HepG2 (cell line): ENCODE results near the gene CLIC3. TPM values are rescaled to one million over a fixed set of nuclear protein-coding genes. Genes with fewer than 3 reads are reported as not detected.

Experiments used
- ATAC-seq: fragments of 200-7000 bp; cut with Tn5 transposase; 3 replicates; pipeline ENCODE4 v1.9.1; 2020; ENCODE audit warnings: mild to moderate bottlenecking, moderate library complexity
- BruUV-seq: library from RNA; stranded (reverse); fragments of 400-500 nt; replicated peaks from 2 replicates; lab custom pipeline; 2021; lab: Mats Ljungman, UMichigan
- CTCF ChIA-PET: fragments of 300-600 bp; formaldehyde crosslinking; extraction: SDS; loops from one replicate; lab custom pipeline; 2021; ENCODE audit warnings: low total read pairs, inconsistent platforms, low intra/inter-chr PET ratio; lab: Yijun Ruan, JAX
- POLR2A ChIA-PET: fragments of 350-600 bp; sonication (Branson Sonifier 250); formaldehyde crosslinking; loops from one replicate; lab custom pipeline; 2020; ENCODE audit warnings: antibody characterized with exemption, inconsistent platforms; lab: Yijun Ruan, JAX
- DNase-seq: peaks from one replicate; pipeline ENCODE4 v3.0.0-alpha.2; 2015; ENCODE audit warnings: low spot score
- FAIRE-seq: peaks from 3 replicates; lab custom pipeline; 2011; peaks lifted over from hg19 to GRCh38; lab: Jason Lieb, UNC
- H2AFZ ChIP-seq: one replicate; pipeline ENCODE4 v1.6.1; 2011; ENCODE audit warnings: low read length, inconsistent platforms
- H3K27ac ChIP-seq: fragments of 300-600 bp; 3 replicates; pipeline ENCODE4 v1.8.0; 2011; ENCODE audit warnings: mixed run types, mild to moderate bottlenecking, mixed read lengths, low read length, inconsistent platforms; ENCODE audit not compliant: insufficient read depth; ENCODE audit errors: extremely low read length
- H3K27me3 ChIP-seq, 2 experiments: fragments of 200-600 bp in 1 of 2; 2 replicates in 1 of 2; 3 replicates in 1 of 2; pipeline versions ENCODE4 v1.6.0 to v1.8.0; 2011; ENCODE audit warnings: low read length in 2 of 2, mild to moderate bottlenecking in 2 of 2, moderate library complexity in 2 of 2, inconsistent platforms in 1 of 2; ENCODE audit not compliant: insufficient read depth in 2 of 2, control insufficient read depth in 1 of 2
- H3K36me3 ChIP-seq, 2 experiments: fragments of 200-600 bp in 1 of 2; replicated peaks in 1 of 2; 2 replicates in 1 of 2; 3 replicates in 1 of 2; pipeline versions ENCODE4 v1.5.1 to v1.8.0; 2011; ENCODE audit warnings: low read length in 2 of 2, inconsistent platforms in 1 of 2; ENCODE audit not compliant: insufficient read depth in 2 of 2, control insufficient read depth in 1 of 2
- H3K4me1 ChIP-seq: 2 replicates; pipeline ENCODE4 v1.5.1; 2012; ENCODE audit warnings: low read length, inconsistent platforms; ENCODE audit not compliant: insufficient read depth
- H3K4me2 ChIP-seq: 2 replicates; pipeline ENCODE4 v1.6.0; 2011; ENCODE audit warnings: low read depth, low read length, inconsistent platforms
- H3K4me3 ChIP-seq, 3 experiments: fragments of 200-600 bp in 1 of 3; sonication (generic), shearing (Covaris generic) in 1 of 3; replicated peaks in 1 of 3; 2 replicates each; pipeline ENCODE4 v1.5.1; 2011 to 2016; ENCODE audit warnings: low read length in 3 of 3, inconsistent platforms in 2 of 3, low read depth in 2 of 3, mild to moderate bottlenecking in 2 of 3, control low read depth in 1 of 3, mixed read lengths in 1 of 3; ENCODE audit not compliant: insufficient read depth in 1 of 3
- H3K79me2 ChIP-seq: one replicate; pipeline ENCODE4 v1.6.1; 2011; ENCODE audit warnings: low read length, inconsistent platforms; ENCODE audit not compliant: insufficient read depth
- H3K9ac ChIP-seq: 2 replicates; pipeline ENCODE4 v1.6.0; 2011; ENCODE audit warnings: mild to moderate bottlenecking, low read depth, low read length, inconsistent platforms; ENCODE audit not compliant: insufficient read depth
- H3K9me3 ChIP-seq: 2 replicates; pipeline ENCODE4 v1.5.1; 2012; ENCODE audit warnings: mild to moderate bottlenecking, low read length
- H4K20me1 ChIP-seq: 2 replicates; pipeline ENCODE4 v1.6.0; 2011; ENCODE audit warnings: inconsistent platforms, mild to moderate bottlenecking, low read length, moderate library complexity; ENCODE audit not compliant: insufficient read depth
- MYC ChIP-seq: sonication (generic); formaldehyde crosslinking; IDR thresholded peaks from 2 replicates; pipeline ENCODE4 v1.9.0; 2021; ENCODE audit warnings: missing genetic modification reagents, borderline replicate concordance
- PCBP1 ChIP-seq: fragments of 200-400 bp; formaldehyde crosslinking; IDR thresholded peaks from 2 replicates; pipeline ENCODE4 v1.6.1; 2017; ENCODE audit warnings: mild to moderate bottlenecking, low read depth, low read length, borderline replicate concordance
- TOE1 ChIP-seq: sonication (generic); formaldehyde crosslinking; IDR thresholded peaks from 2 replicates; pipeline ENCODE4 v1.4.0; 2020; ENCODE audit warnings: mild to moderate bottlenecking, missing genetic modification reagents
- ZBTB49 ChIP-seq: sonication (generic); formaldehyde crosslinking; IDR thresholded peaks from 2 replicates; pipeline ENCODE4 v1.4.0; 2020; ENCODE audit warnings: missing genetic modification reagents, borderline replicate concordance
- ZC3H13 ChIP-seq: sonication (generic); formaldehyde crosslinking; IDR thresholded peaks from 2 replicates; pipeline ENCODE4 v1.8.1; 2023; ENCODE audit warnings: mild to moderate bottlenecking, missing genetic modification reagents, moderate library complexity
- WGBS: methylation state at CpG from one replicate; pipeline ENCODE4 v1.1.6; 2017; ENCODE audit warnings: low lambda C conversion rate; 5-methylcytosine and 5-hydroxymethylcytosine counted together
- in situ Hi-C: cut with HindIII; loops from 2 replicates; pipeline ENCODE4 v1.10.0; 2017; ENCODE audit warnings: low pct_unique_long_range_greater_than_20kb; ENCODE audit not compliant: extremely low pct_ligation_motif_present
- intact Hi-C: fragments of 100-400 bp; cut with micrococcal nuclease; formaldehyde crosslinking; loops from one replicate; pipeline ENCODE4 v1.10.0; 2022; ENCODE audit not compliant: unreplicated experiment
- polyA plus RNA-seq, 8 experiments: library from polyadenylated mRNA; depleted of rRNA in 3 of 8; stranded (reverse) in 7 of 8; unstranded in 1 of 8; fragments of >200 nt; fragmentation: Illumina TruSeq in 4 of 8; extraction: Trizol in 4 of 8; gene quantifications; 2 replicates each; pipeline versions ENCODE4 v1.2.1 to v1.2.3, GENCODE V29; 2011 to 2016; ENCODE audit warnings: low read depth in 4 of 8, missing spikeins in 1 of 8, mixed read lengths in 1 of 8; ENCODE audit not compliant: insufficient read depth in 1 of 8
- total RNA-seq, 5 experiments: library from RNA; depleted of rRNA; stranded (reverse); fragments of >200 nt; fragmentation: Illumina TruSeq; extraction: Trizol; gene quantifications; 2 replicates each; pipeline ENCODE4 v1.2.3, GENCODE V29; 2016; ENCODE audit warnings: low read depth in 1 of 5
- TF ChIP-seq, protein P1 (sequence below): sonication (generic); formaldehyde crosslinking; IDR thresholded peaks from 2 replicates; pipeline ENCODE4 v1.4.0; 2020; ENCODE audit warnings: missing genetic modification reagents, borderline replicate concordance

Gene CLIC3
- total and polyA plus RNA-seq, 2 of the 13 experiments (the other 11 are each of a cell fraction or from before 2014, with no cell fraction given), result 0.51 to 1.5 TPM

- TF ChIP-seq, protein P1, sequence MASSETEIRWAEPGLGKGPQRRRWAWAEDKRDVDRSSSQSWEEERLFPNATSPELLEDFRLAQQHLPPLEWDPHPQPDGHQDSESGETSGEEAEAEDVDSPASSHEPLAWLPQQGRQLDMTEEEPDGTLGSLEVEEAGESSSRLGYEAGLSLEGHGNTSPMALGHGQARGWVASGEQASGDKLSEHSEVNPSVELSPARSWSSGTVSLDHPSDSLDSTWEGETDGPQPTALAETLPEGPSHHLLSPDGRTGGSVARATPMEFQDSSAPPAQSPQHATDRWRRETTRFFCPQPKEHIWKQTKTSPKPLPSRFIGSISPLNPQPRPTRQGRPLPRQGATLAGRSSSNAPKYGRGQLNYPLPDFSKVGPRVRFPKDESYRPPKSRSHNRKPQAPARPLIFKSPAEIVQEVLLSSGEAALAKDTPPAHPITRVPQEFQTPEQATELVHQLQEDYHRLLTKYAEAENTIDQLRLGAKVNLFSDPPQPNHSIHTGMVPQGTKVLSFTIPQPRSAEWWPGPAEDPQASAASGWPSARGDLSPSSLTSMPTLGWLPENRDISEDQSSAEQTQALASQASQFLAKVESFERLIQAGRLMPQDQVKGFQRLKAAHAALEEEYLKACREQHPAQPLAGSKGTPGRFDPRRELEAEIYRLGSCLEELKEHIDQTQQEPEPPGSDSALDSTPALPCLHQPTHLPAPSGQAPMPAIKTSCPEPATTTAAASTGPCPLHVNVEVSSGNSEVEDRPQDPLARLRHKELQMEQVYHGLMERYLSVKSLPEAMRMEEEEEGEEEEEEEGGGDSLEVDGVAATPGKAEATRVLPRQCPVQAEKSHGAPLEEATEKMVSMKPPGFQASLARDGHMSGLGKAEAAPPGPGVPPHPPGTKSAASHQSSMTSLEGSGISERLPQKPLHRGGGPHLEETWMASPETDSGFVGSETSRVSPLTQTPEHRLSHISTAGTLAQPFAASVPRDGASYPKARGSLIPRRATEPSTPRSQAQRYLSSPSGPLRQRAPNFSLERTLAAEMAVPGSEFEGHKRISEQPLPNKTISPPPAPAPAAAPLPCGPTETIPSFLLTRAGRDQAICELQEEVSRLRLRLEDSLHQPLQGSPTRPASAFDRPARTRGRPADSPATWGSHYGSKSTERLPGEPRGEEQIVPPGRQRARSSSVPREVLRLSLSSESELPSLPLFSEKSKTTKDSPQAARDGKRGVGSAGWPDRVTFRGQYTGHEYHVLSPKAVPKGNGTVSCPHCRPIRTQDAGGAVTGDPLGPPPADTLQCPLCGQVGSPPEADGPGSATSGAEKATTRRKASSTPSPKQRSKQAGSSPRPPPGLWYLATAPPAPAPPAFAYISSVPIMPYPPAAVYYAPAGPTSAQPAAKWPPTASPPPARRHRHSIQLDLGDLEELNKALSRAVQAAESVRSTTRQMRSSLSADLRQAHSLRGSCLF (CRISPR knock-in tag), result no peak
- TF ChIP-seq TOE1 (CRISPR knock-in tag), result no peak
- no peak for TF ChIP-seq ZBTB49 (CRISPR knock-in tag)
Observed at GRCh38 chr9:136969774-136970173, 26.6 kb downstream of the CLIC3 start (continued).

GRCh38 chr9:136969150-136969549 lies 27.2 kb downstream of the CLIC3 start:
- H2AFZ ChIP-seq, result no peak overlapping the region
- no peaks in the 10 kb centered on the region for H3K79me2 ChIP-seq
- no peaks in the 10 kb centered on the region for H3K36me3 ChIP-seq
- H3K27me3 ChIP-seq, result peaks cover 23 to 69% of the 10 kb centered on the region in 2 experiments
- FAIRE-seq, result no peak
- H3K4me3 ChIP-seq, result no peak overlapping the region
- TF ChIP-seq MYC (CRISPR knock-in tag), result peak; percentile 17; the same call in 1 of the 2 replicates
- TF ChIP-seq ZC3H13 (CRISPR knock-in tag), result no peak
- 0 out of 2 replicates have a peak, but pooled peaks have one; percentile 62 for TF ChIP-seq PCBP1
- TF ChIP-seq, all 625 proteins: peak for 2
- ChIA-PET POLR2A (interaction anchor here (0.8 kb wide), 1 partner anchor 31 kb away, joined by 3 read pairs; no protein-coding TSS in a partner anchor), CTCF (no interaction called here)
- Histone ChIP-seq H3K9me3 (no peaks in the 10 kb centered on the region), H3K9ac (no peak overlapping the region), H3K4me1 (peaks cover 54% of the 10 kb centered on the region), H3K4me2 (no peak overlapping the region), H4K20me1 (no peaks in the 10 kb centered on the region), H3K27ac (no peak overlapping the region)
- WGBS, result 55% methylated on average over 2 of the region's 17 CpGs
- in situ Hi-C loops, result no loop called here
- ATAC-seq, result peak; percentile 54
- no peak for DNase-seq
- intact Hi-C loops, result loop anchor here (2.0 kb wide), 1 partner anchor 20 kb away; no protein-coding TSS in a partner anchor
- BruUV-seq, result no TSS peak
